Peyer's patch (tissue), 4 donors: Measurements from ENCODE around the gene PACS2. TPM values are rescaled to one million over a fixed set of nuclear protein-coding genes. Genes with fewer than 3 reads are reported as not detected.
"Not testable (repeated sequence)": the region's sequence is repeated elsewhere in the genome, so short reads cannot be mapped to it uniquely, and the experiment has no call there.

Experiments used
- DNase-seq, 3 donors: peaks; one replicate each; pipeline ENCODE4 v3.0.0-alpha.2; 2017 to 2019
- H3K27ac ChIP-seq, 4 donors: fragments of 200-600 bp; sonication (generic); one replicate each; pipeline ENCODE4 v1.5.1; 2016 to 2019
- H3K27me3 ChIP-seq, 2 donors: fragments of 200-600 bp; sonication (generic); one replicate each; pipeline ENCODE4 v1.5.1; 2019
- H3K36me3 ChIP-seq, 3 donors: fragments of 200-600 bp; sonication (generic); one replicate each; pipeline ENCODE4 v1.5.1; 2016 to 2019
- H3K4me1 ChIP-seq, 4 donors: fragments of 200-600 bp; sonication (generic); one replicate each; pipeline ENCODE4 v1.5.1; 2016 to 2019
- H3K4me3 ChIP-seq, 4 donors: fragments of 200-600 bp; sonication (generic); 1 replicate in 3 of 4; 2 replicates in 1 of 4; pipeline ENCODE4 v1.5.1; 2016 to 2019; ENCODE audit warnings: mild to moderate bottlenecking in 1 of 4
- H3K9me3 ChIP-seq, 4 donors: fragments of 200-600 bp; sonication (generic); one replicate each; pipeline ENCODE4 v1.5.1; 2016 to 2019; ENCODE audit warnings: mild to moderate bottlenecking in 1 of 4
- POLR2A ChIP-seq, 2 donors: fragments of 450-650 bp; IDR thresholded peaks; one replicate each; pipeline ENCODE4 v1.5.1; 2017; ENCODE audit warnings: antibody characterized with exemption in 2 of 2, mild to moderate bottlenecking in 2 of 2, moderate library complexity in 2 of 2
- total RNA-seq, 4 donors: library from RNA; depleted of rRNA; stranded (reverse); fragments of >200 nt; gene quantifications; one replicate each; pipeline ENCODE4 v1.1.0, GENCODE V29; 2016
- TF ChIP-seq, protein P1 (sequence below), 6 experiments: fragments of 450-650 bp in 4 of 6; fragments of 200-600 bp in 2 of 6; sonication (generic) in 1 of 6; IDR thresholded peaks; one replicate each; pipeline ENCODE4 v1.5.1; 2017 to 2019; ENCODE audit warnings: antibody characterized with exemption in 6 of 6, mild to moderate bottlenecking in 3 of 6, moderate library complexity in 1 of 6

The PACS2 gene
- total RNA-seq, 4 donors from 2014 or later: 77.2 to 158 (median 126) TPM

DNA sequence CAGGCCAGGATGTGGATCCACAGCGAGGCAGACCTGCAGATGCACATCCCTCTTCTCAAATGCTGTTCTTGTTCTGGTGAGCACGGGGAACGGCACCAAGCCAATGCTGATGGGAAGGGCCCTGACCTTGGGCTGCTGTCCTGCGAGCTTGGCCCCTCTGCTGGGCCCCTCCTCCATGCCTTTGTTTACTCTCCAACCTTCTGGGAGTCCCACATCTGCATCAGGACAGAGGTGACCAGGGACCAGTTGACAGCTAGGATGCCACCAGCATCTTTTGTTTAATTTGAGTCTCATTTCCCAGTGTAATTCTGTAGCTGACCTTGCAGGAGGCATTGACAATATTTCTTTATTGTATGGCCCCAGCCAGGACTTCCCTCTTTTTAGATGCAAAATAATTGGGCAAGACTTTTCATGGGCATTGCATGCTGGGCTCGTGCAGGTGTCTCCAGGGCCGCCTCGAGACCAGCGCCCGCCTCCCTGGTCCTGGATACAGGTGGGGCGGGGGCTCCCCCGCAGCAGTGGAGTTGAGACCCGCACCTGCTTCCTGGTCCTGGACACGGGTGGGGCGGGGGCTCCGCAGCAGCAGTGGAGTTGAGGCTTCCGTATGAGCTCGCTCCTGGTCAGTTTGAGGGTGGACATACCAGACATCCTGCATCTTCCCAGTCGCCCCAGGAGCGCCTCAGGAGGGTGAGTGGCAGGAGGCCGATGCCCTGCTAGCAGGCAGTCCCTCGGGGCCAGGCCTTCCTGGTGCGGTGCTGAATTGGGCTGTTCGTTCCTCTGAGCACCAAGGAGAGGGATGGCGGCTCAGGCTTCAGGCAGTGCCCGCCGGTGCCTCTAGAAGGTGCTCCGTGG, 11.4 kb downstream of the PACS2 start:
- H3K9me3 ChIP-seq: no peaks in the 10 kb centered on the region
- no peak for DNase-seq
- peaks cover 0 to 27% (median 2%) of the 10 kb centered on the region in 4 donors for H3K4me1 ChIP-seq
- H3K27ac ChIP-seq: no peak overlapping the region
- no peaks in the 10 kb centered on the region for H3K27me3 ChIP-seq
- H3K36me3 ChIP-seq: no peaks in the 10 kb centered on the region
- H3K4me3 ChIP-seq: no peak overlapping the region
- TF ChIP-seq, protein P1, sequence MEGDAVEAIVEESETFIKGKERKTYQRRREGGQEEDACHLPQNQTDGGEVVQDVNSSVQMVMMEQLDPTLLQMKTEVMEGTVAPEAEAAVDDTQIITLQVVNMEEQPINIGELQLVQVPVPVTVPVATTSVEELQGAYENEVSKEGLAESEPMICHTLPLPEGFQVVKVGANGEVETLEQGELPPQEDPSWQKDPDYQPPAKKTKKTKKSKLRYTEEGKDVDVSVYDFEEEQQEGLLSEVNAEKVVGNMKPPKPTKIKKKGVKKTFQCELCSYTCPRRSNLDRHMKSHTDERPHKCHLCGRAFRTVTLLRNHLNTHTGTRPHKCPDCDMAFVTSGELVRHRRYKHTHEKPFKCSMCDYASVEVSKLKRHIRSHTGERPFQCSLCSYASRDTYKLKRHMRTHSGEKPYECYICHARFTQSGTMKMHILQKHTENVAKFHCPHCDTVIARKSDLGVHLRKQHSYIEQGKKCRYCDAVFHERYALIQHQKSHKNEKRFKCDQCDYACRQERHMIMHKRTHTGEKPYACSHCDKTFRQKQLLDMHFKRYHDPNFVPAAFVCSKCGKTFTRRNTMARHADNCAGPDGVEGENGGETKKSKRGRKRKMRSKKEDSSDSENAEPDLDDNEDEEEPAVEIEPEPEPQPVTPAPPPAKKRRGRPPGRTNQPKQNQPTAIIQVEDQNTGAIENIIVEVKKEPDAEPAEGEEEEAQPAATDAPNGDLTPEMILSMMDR (IDR thresholded peaks at IDR 0.05): no peak
- no peak for TF ChIP-seq POLR2A (IDR thresholded peaks at IDR 0.05)

DNA sequence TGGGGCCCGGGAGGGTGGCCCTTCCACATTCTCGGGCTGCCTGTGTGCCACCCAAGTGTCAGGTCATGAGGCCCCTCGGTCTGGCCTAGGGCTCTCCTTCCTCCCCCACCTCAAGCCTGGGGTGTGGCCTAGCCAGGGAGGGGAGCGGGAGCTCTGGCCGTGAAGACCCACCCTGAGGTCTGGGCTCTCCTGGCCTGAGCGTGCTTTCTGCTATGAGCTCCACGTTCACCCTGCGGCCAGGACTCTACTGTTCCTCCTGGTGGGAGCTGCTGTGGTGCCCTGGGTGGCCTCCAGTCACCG, 12.0 kb downstream of the PACS2 start:
- Histone ChIP-seq H3K27me3 (no peaks in the 10 kb centered on the region), H3K27ac (no peak overlapping the region), H3K36me3 (no peaks in the 10 kb centered on the region), H3K4me1 (peaks cover 0 to 27% (median 2%) of the 10 kb centered on the region in 4 donors), H3K4me3 (no peak overlapping the region), H3K9me3 (no peaks in the 10 kb centered on the region)
- no peak for DNase-seq
- TF ChIP-seq POLR2A (IDR thresholded peaks at IDR 0.05): no peak
- TF ChIP-seq, protein P1 (IDR thresholded peaks at IDR 0.05): no peak

DNA sequence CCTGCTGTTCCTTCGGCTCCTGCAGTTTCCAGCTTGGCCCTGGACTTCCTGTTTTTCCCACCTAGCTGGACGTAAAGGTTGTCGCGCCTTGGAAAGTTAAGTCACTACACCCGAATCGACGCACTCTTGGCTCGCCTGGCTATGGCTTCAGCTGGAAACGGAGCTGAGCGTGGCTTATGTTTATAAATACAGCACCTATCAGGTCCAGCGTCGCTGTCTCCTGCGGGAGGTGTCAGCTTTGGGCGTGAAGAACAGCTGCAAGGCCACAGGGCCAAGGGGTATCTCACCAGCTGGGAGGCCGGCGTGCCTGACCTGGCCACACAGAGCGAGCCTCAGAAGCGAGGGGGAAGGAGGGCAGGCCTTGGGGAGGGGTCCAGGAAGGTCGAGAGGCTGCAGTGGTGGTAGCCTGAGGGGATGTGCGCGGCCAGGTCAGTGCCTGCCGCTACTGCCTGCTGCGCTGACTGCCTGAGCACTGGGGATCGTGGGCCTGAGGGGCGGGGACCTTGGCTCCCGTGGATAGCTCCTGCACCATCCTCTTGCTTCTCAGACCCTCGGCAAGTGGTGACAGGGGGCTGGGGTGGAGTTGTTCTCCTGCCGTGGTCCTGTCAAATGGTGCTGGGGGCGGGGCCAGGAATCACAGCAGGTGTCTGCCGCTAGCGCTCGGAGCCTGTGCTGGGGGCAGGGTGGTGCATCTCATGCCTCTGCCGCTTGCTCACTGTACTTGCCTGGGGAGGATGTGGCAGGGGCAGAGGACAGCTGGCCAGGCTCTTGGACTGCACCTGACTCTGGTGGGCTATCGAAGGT, 12.5 kb downstream of the PACS2 start:
- peaks cover 0 to 27% (median 2%) of the 10 kb centered on the region in 4 donors for H3K4me1 ChIP-seq
- no peak overlapping the region for H3K4me3 ChIP-seq
- no peaks in the 10 kb centered on the region for H3K36me3 ChIP-seq
- H3K9me3 ChIP-seq: no peaks in the 10 kb centered on the region
- H3K27ac ChIP-seq: no peak overlapping the region
- TF ChIP-seq, protein P1 (IDR thresholded peaks at IDR 0.05): no peak
- no peak for TF ChIP-seq POLR2A (IDR thresholded peaks at IDR 0.05)
- DNase-seq: no peak
- H3K27me3 ChIP-seq: no peaks in the 10 kb centered on the region

DNA sequence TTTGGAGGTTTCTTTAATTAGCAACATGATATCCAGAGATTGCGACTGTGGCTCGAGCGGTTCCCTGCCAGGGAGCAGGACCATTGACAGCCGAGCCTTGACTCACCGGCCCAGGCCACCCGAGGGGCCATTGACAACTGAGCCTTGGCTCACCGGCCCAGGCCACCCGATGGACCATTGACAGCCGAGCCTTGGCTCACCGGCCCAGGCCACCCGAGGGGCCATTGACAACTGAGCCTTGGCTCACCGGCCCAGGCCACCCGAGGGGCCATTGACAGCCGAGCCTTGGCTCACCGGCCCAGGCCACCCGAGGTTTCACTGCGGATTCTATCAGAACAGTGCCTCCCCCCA, 13.1 kb downstream of the PACS2 start:
- not testable (repeated sequence) for H3K27me3 ChIP-seq, H3K36me3 ChIP-seq, DNase-seq, H3K27ac ChIP-seq, H3K9me3 ChIP-seq, H3K4me3 ChIP-seq
- peaks cover 0 to 27% (median 2%) of the 10 kb centered on the region in 4 donors for H3K4me1 ChIP-seq

DNA sequence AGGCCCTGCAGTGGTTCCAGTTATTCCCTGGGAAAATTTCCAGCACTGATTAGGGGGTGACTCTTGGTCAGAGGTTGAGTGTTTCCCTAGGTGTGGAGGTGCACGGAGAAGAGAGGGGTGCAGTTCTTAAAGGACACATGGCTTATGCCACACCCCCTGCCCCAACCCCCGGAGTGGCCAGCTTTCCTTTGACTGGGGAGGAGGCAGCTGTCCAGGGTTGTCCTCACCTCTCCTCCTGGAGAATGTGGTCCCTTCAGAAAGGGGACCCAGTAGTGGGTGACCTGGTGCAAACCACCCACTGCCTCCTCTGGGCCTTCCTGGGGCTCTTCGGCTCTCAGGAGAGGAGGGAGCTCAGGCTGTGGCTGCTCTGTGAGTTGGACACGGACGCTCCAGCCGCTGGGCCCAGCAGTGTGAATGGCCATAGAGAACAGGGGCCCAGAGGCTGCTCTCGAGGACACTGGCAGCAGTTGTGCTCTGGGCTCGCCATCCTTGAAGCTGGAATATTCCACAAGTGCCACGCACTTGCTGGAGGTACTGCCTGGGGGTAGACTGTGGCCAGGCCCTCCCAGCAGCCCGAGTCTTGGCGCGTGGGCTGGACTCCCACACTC, 13.6 kb downstream of the PACS2 start:
- no peak overlapping the region for H3K4me3 ChIP-seq
- H3K36me3 ChIP-seq: no peaks in the 10 kb centered on the region
- H3K4me1 ChIP-seq: peaks cover 0 to 23% (median 2%) of the 10 kb centered on the region in 4 donors
- H3K9me3 ChIP-seq: no peaks in the 10 kb centered on the region
- H3K27ac ChIP-seq: no peak overlapping the region
- TF ChIP-seq POLR2A (IDR thresholded peaks at IDR 0.05): no peak
- DNase-seq: no peak
- no peaks in the 10 kb centered on the region for H3K27me3 ChIP-seq

DNA sequence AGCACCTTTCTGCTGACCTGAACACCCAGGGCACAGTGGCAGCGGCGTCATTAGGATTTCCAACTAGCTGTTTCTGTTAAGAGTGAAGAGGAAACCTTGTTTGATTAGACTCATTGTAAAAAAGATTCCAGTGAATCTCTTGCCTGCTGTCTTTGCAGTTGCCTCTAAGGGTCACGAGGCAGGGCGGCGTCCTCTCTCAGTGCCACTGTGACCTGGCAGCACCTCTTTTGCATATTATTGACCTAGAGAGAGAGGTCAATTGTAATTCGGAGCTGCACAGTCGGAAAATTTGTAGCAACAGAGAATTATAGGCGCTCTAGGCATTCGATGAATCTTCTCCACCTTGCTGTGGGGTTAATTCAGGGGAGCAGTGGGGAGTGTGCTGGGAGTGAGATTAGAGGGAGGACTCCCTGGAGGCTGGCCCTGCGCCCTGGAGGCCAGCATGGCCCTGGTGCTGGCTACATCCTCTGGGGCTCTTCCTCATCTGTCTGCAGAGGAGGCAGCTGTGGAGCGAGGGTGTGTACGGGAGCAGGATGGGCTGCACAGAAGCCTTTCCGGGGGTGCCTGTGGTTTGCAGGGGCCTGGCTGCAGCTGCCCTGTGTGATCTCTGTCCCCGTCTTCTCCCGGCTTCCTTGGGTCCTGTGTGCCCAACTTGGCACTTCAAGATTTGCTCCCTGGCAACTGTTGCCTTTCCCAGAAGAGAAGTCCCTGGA, 14.3 kb downstream of the PACS2 start:
- DNase-seq: no peak
- H3K4me3 ChIP-seq: no peak overlapping the region
- H3K36me3 ChIP-seq: no peaks in the 10 kb centered on the region
- no peaks in the 10 kb centered on the region for H3K27me3 ChIP-seq
- no peaks in the 10 kb centered on the region for H3K9me3 ChIP-seq
- no peak overlapping the region for H3K27ac ChIP-seq
- H3K4me1 ChIP-seq: peaks cover 0 to 16% (median 2%) of the 10 kb centered on the region in 4 donors
- TF ChIP-seq POLR2A (IDR thresholded peaks at IDR 0.05): no peak
- TF ChIP-seq, protein P1 (IDR thresholded peaks at IDR 0.05): no peak
